CD14-positive monocyte (primary cell): Measurements from ENCODE around the gene PRMT2. TPM values are rescaled to one million over a fixed set of nuclear protein-coding genes. Genes with fewer than 3 reads are reported as not detected.

ENCODE experiments used
- DNase-seq, 3 donors: peaks; one replicate each; pipeline ENCODE4 v3.0.0-alpha.2; 2011 to 2022
- H2AFZ ChIP-seq: 2 replicates; pipeline ENCODE4 v1.6.0; 2012; ENCODE audit warnings: mild to moderate bottlenecking, low read depth, low read length, inconsistent platforms; ENCODE audit not compliant: insufficient read depth, poor library complexity, severe bottlenecking
- H3K27ac ChIP-seq, 2 donors: 1 replicate in 1 of 2; 2 replicates in 1 of 2; pipeline ENCODE4 v1.5.1; 2012 to 2013; ENCODE audit warnings: low read length in 2 of 2, control low read depth in 1 of 2, inconsistent platforms in 1 of 2, low read depth in 1 of 2, mild to moderate bottlenecking in 1 of 2
- H3K27me3 ChIP-seq, 2 donors: one replicate each; pipeline versions ENCODE4 v1.6.0 to v1.6.1; 2011 to 2013; ENCODE audit warnings: low read length in 2 of 2; ENCODE audit not compliant: control insufficient read depth in 2 of 2, insufficient read depth in 2 of 2
- H3K36me3 ChIP-seq, 2 donors: replicated peaks in 1 of 2; 1 replicate in 1 of 2; 2 replicates in 1 of 2; pipeline versions ENCODE4 v1.5.1 to v1.6.1; 2012 to 2013; ENCODE audit warnings: low read length in 2 of 2, control low read depth in 1 of 2, inconsistent platforms in 1 of 2, mild to moderate bottlenecking in 1 of 2; ENCODE audit not compliant: insufficient read depth in 2 of 2, control insufficient read depth in 1 of 2
- H3K4me1 ChIP-seq, 2 donors: 1 replicate in 1 of 2; 2 replicates in 1 of 2; pipeline versions ENCODE4 v1.5.1 to v1.6.1; 2012 to 2013; ENCODE audit warnings: low read length in 2 of 2, control low read depth in 1 of 2, inconsistent platforms in 1 of 2, mild to moderate bottlenecking in 1 of 2, moderate library complexity in 1 of 2; ENCODE audit not compliant: insufficient read depth in 2 of 2, control insufficient read depth in 1 of 2
- H3K4me2 ChIP-seq: replicated peaks from 2 replicates; pipeline ENCODE3; 2012; ENCODE audit warnings: low read length, moderate library complexity, mild to moderate bottlenecking; ENCODE audit not compliant: poor library complexity, severe bottlenecking; ENCODE audit errors: extremely low read depth
- H3K4me3 ChIP-seq, 3 experiments: fragments of 200-600 bp in 1 of 3; sonication (generic) in 1 of 3; replicated peaks in 1 of 3; 1 replicate in 2 of 3; 2 replicates in 1 of 3; pipeline ENCODE4 v1.5.1; 2011 to 2013; ENCODE audit warnings: low read length in 3 of 3, mild to moderate bottlenecking in 3 of 3, control low read depth in 2 of 3, low read depth in 2 of 3, inconsistent platforms in 1 of 3, moderate library complexity in 1 of 3
- H3K79me2 ChIP-seq: 2 replicates; pipeline ENCODE4 v1.6.0; 2012; ENCODE audit warnings: mild to moderate bottlenecking, control low read depth, inconsistent platforms, low read length, moderate library complexity; ENCODE audit not compliant: insufficient read depth
- H3K9ac ChIP-seq: 2 replicates; pipeline ENCODE4 v1.6.0; 2017; ENCODE audit warnings: low read length, mild to moderate bottlenecking; ENCODE audit not compliant: insufficient read depth, poor library complexity, severe bottlenecking
- H3K9me3 ChIP-seq, 2 donors: replicated peaks in 1 of 2; 1 replicate in 1 of 2; 2 replicates in 1 of 2; pipeline versions ENCODE4 v1.5.1 to v1.6.1; 2012 to 2013; ENCODE audit warnings: low read length in 2 of 2, control low read depth in 1 of 2; ENCODE audit not compliant: control insufficient read depth in 1 of 2, insufficient read depth in 1 of 2
- H4K20me1 ChIP-seq: 2 replicates; pipeline ENCODE4 v1.6.0; 2012; ENCODE audit warnings: mild to moderate bottlenecking, low read length, control low read depth, moderate library complexity; ENCODE audit not compliant: insufficient read depth
- H3K27ac Mint-ChIP-seq, 7 donors: one replicate each; pipeline ENCODE4 v1.8.0; 2020; ENCODE audit warnings: mild to moderate bottlenecking in 7 of 7, mixed read lengths in 7 of 7, moderate library complexity in 6 of 7, inconsistent platforms in 2 of 7
- H3K27me3 Mint-ChIP-seq, 3 donors: one replicate each; pipeline ENCODE4 v1.8.0; 2021 to 2022; ENCODE audit warnings: low read depth in 3 of 3, mild to moderate bottlenecking in 3 of 3, mixed read lengths in 3 of 3, moderate library complexity in 3 of 3, inconsistent platforms in 1 of 3
- H3K36me3 Mint-ChIP-seq, 2 donors: one replicate each; pipeline ENCODE4 v1.8.0; 2020; ENCODE audit warnings: mixed read lengths in 2 of 2, inconsistent platforms in 1 of 2, mild to moderate bottlenecking in 1 of 2
- H3K4me1 Mint-ChIP-seq: one replicate; pipeline ENCODE4 v1.8.0; 2020; ENCODE audit warnings: mild to moderate bottlenecking, mixed read lengths
- H3K4me3 Mint-ChIP-seq, 2 donors: one replicate each; pipeline ENCODE4 v1.8.0; 2020; ENCODE audit warnings: mild to moderate bottlenecking in 2 of 2, mixed read lengths in 2 of 2, moderate library complexity in 1 of 2
- H3K9me3 Mint-ChIP-seq, 7 donors: one replicate each; pipeline ENCODE4 v1.8.0; 2020 to 2022; ENCODE audit warnings: mixed read lengths in 7 of 7, mild to moderate bottlenecking in 6 of 7, moderate library complexity in 6 of 7, inconsistent platforms in 2 of 7
- WGBS: methylation state at CpG from one replicate; pipeline ENCODE4 v1.1.5; 2013; ENCODE audit warnings: missing lambda C conversion rate; ENCODE audit not compliant: insufficient coverage; 5-methylcytosine and 5-hydroxymethylcytosine counted together
- intact Hi-C, 2 donors: fragments of 100-400 bp; cut with micrococcal nuclease; formaldehyde crosslinking; loops; one replicate each; pipeline versions ENCODE4 v1.15.0 to v1.15.1; 2023
- polyA plus RNA-seq, 3 donors: library from polyadenylated mRNA; depleted of rRNA in 1 of 3; unstranded in 2 of 3; stranded (reverse) in 1 of 3; fragments of 300-500 nt in 2 of 3; fragments of >200 nt in 1 of 3; fragmentation: Illumina TruSeq in 2 of 3; gene quantifications; 1 replicate in 2 of 3; 2 replicates in 1 of 3; pipeline ENCODE4 v1.2.3, GENCODE V29; 2012 to 2021
- TF ChIP-seq, protein P1 (sequence below): fragments of 200-600 bp; IDR thresholded peaks from one replicate; pipeline ENCODE4 v1.8.0; 2022; ENCODE audit warnings: antibody characterized with exemption, mild to moderate bottlenecking

PRMT2 gene
- polyA plus RNA-seq, 3 donors: 71.5 to 106 (median 77.2) TPM

DNA sequence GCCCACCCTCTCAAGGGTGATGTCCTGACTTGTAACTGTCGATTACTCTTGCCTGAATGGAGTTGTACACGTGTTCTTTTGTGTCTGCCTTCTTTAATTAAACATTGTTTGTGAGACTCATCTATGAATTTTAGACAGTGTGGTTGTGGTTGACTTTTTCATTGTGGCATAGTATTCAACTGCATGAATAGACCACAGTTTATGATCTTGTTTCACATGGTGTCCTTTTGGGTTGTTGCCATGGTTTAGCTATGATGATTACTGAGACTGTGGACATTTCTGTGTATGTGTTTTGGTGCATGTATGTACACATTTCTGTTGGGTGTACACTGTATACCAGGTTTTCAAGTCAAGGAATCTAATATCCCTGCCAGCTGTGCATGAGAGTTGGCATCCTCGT, 30.1 kb downstream of the PRMT2 start:
- H3K36me3 Mint-ChIP-seq: peaks cover 34 to 48% of the 10 kb centered on the region in 2 donors
- intact Hi-C loops: no loop called here
- H3K9me3 Mint-ChIP-seq: peaks cover 0 to 4% (median 3%) of the 10 kb centered on the region in 7 donors
- Histone ChIP-seq H3K4me2 (no peak overlapping the region), H4K20me1 (peaks cover 3% of the 10 kb centered on the region), H3K27ac (no peak overlapping the region), H3K9me3 (peaks cover 0 to 8% of the 10 kb centered on the region in 2 donors), H3K27me3 (peaks cover 7 to 37% of the 10 kb centered on the region in 2 donors), H3K9ac (no peak overlapping the region), H3K79me2 (no peaks in the 10 kb centered on the region), H3K36me3 (peaks cover 25 to 37% of the 10 kb centered on the region in 2 donors), H2AFZ (no peak overlapping the region), H3K4me1 (peaks cover 12 to 13% of the 10 kb centered on the region in 2 donors), H3K4me3 (no peak overlapping the region)
- H3K27me3 Mint-ChIP-seq: peaks cover 30 to 42% (median 33%) of the 10 kb centered on the region in 3 donors
- 100% methylated on average over 1 of the region's 3 CpGs for WGBS
- H3K4me1 Mint-ChIP-seq: peaks cover 15% of the 10 kb centered on the region
- TF ChIP-seq, protein P1, sequence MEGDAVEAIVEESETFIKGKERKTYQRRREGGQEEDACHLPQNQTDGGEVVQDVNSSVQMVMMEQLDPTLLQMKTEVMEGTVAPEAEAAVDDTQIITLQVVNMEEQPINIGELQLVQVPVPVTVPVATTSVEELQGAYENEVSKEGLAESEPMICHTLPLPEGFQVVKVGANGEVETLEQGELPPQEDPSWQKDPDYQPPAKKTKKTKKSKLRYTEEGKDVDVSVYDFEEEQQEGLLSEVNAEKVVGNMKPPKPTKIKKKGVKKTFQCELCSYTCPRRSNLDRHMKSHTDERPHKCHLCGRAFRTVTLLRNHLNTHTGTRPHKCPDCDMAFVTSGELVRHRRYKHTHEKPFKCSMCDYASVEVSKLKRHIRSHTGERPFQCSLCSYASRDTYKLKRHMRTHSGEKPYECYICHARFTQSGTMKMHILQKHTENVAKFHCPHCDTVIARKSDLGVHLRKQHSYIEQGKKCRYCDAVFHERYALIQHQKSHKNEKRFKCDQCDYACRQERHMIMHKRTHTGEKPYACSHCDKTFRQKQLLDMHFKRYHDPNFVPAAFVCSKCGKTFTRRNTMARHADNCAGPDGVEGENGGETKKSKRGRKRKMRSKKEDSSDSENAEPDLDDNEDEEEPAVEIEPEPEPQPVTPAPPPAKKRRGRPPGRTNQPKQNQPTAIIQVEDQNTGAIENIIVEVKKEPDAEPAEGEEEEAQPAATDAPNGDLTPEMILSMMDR: no peak
- no peak for DNase-seq
- H3K27ac Mint-ChIP-seq: no peak overlapping the region
- H3K4me3 Mint-ChIP-seq: no peak overlapping the region

DNA sequence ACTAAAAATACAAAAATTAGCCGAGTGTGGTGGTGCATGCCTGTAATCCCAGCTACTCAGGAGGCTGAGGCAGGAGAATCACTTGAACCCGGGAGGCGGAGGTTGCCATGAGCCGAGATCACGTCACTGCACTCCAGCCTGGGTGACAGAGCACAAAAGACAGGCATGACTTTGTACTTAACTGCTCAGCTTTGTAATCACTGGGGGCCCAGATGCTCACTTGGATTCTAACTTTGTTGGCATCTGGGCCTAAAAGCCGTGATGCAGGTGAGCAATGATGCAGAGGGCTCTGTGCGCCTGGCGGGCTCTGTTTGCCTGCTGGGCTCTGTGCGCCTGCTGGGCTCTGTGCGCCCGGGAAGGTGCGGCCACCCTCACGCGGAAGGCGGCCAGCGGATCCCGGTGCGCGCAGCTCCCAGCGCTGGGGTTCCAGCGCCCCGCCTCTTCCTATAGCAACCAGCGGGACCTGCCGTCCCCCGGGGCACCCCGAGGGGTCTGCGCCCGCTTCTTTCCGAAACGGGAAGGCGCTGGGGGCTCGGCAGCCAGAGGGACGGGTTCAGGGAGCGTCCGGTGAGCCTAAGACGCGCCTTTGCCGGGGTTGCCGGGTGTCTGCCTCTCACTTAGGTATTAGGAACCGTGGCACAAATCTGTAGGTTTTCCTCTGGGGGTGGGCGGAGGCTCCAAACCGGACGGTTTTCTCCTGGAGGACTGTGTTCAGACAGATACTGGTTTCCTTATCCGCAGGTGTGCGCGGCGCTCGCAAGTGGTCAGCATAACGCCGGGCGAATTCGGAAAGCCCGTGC, 31.7 kb downstream of the PRMT2 start:
- TF ChIP-seq, protein P1: no peak

More for the DNA sequence above, 31.7 kb downstream of the PRMT2 start:
- Mint-ChIP-seq H3K27me3 (peaks cover 30 to 49% (median 38%) of the 10 kb centered on the region in 3 donors), H3K4me3 (peak overlapping the region; percentile 64 to 89), H3K9me3 (peaks cover 0 to 4% (median 2%) of the 10 kb centered on the region in 7 donors), H3K27ac (peak overlapping the region in 1 of 7 donors; percentile 14), H3K4me1 (peaks cover 12% of the 10 kb centered on the region), H3K36me3 (peaks cover 31 to 43% of the 10 kb centered on the region in 2 donors)
- no peak overlapping the region for H3K27ac ChIP-seq
- H2AFZ ChIP-seq: no peak overlapping the region
- peak overlapping the region; percentile 60 for H3K4me2 ChIP-seq
- peaks cover 0 to 8% of the 10 kb centered on the region in 2 donors for H3K9me3 ChIP-seq
- 5% methylated on average over 52 of the region's 53 CpGs for WGBS
- H3K36me3 ChIP-seq: peaks cover 23 to 32% of the 10 kb centered on the region in 2 donors
- H3K9ac ChIP-seq: no peak overlapping the region
- peak overlapping the region in 1 of 3 experiments; percentile 51 for H3K4me3 ChIP-seq
- no peaks in the 10 kb centered on the region for H3K79me2 ChIP-seq
- no peak for DNase-seq
- intact Hi-C loops: no loop called here
- H3K27me3 ChIP-seq: peaks cover 7 to 38% of the 10 kb centered on the region in 2 donors
- no peaks in the 10 kb centered on the region for H4K20me1 ChIP-seq
- H3K4me1 ChIP-seq: peaks cover 12 to 13% of the 10 kb centered on the region in 2 donors
